Heart right ventricle (tissue), 16 donors: ENCODE results near the gene FYN. TPM values are rescaled to one million over a fixed set of nuclear protein-coding genes. Genes with fewer than 3 reads are reported as not detected.
A peak's percentile ranks its signal among the peaks of the same experiment; 100 is the strongest.

Source experiments
- ATAC-seq, 8 donors: fragments of 200-7000 bp; cut with Tn5 transposase; one replicate each; pipeline ENCODE4 v1.9.1; 2020; ENCODE audit warnings: mild to moderate bottlenecking in 8 of 8, moderate library complexity in 8 of 8, moderate number of reproducible peaks in 1 of 8
- DNase-seq, 2 donors: peaks; one replicate each; pipeline ENCODE4 v3.0.0-alpha.2; 2020
- H3K27ac ChIP-seq, 10 donors: fragments of 200-600 bp; sonication (generic) in 2 of 10; one replicate each; pipeline versions ENCODE4 v1.5.0 to v1.8.0; 2020 to 2022; ENCODE audit warnings: mild to moderate bottlenecking in 3 of 10
- H3K27me3 ChIP-seq, 7 donors: fragments of 200-600 bp; one replicate each; pipeline ENCODE4 v1.8.0; 2021 to 2022; ENCODE audit warnings: mild to moderate bottlenecking in 2 of 7
- H3K36me3 ChIP-seq, 9 donors: fragments of 200-600 bp; sonication (generic) in 1 of 9; one replicate each; pipeline versions ENCODE4 v1.5.0 to v1.8.0; 2020 to 2022; ENCODE audit warnings: mild to moderate bottlenecking in 2 of 9
- H3K4me1 ChIP-seq, 9 donors: fragments of 200-600 bp; sonication (generic) in 1 of 9; one replicate each; pipeline versions ENCODE4 v1.5.0 to v1.8.0; 2020 to 2022; ENCODE audit warnings: mild to moderate bottlenecking in 4 of 9
- H3K4me3 ChIP-seq, 10 donors: fragments of 200-600 bp; sonication (generic) in 2 of 10; one replicate each; pipeline versions ENCODE4 v1.5.0 to v1.8.0; 2020 to 2022; ENCODE audit warnings: mild to moderate bottlenecking in 7 of 10, moderate library complexity in 2 of 10
- H3K9me3 ChIP-seq, 11 donors: fragments of 200-600 bp in 10 of 11; sonication (generic) in 2 of 11; one replicate each; pipeline versions ENCODE4 v1.5.0 to v1.8.0; 2013 to 2022; ENCODE audit warnings: mild to moderate bottlenecking in 2 of 11, control low read depth in 1 of 11, moderate library complexity in 1 of 11
- CTCF ChIP-seq, 9 donors: fragments of 200-600 bp; sonication (generic) in 2 of 9; IDR thresholded peaks; one replicate each; pipeline versions ENCODE4 v1.5.0 to v1.8.0; 2021 to 2022; ENCODE audit warnings: antibody characterized with exemption in 9 of 9, mild to moderate bottlenecking in 5 of 9, moderate library complexity in 1 of 9
- WGBS, 2 donors: extraction: QIAGEN DNeasy Blood & Tissue Kit; methylation state at CpG; one replicate each; pipeline ENCODE4 v1.1.7; 2013; ENCODE audit warnings: inconsistent platforms in 1 of 2; 5-methylcytosine and 5-hydroxymethylcytosine counted together
- intact Hi-C, 10 donors: fragments of 100-400 bp; cut with DNase I; formaldehyde crosslinking; loops; one replicate each; pipeline versions ENCODE4 v1.11.1 to v1.14.2; 2022
- polyA plus RNA-seq, 2 donors: library from polyadenylated mRNA; stranded (reverse); fragments of 200-250 nt; gene quantifications; one replicate each; pipeline ENCODE4 v1.2.3, GENCODE V29; 2013
- total RNA-seq, 10 donors: library from RNA; stranded (reverse); fragmentation: NEBNext Ultra II Directional in 3 of 10; extraction: Animal tissue kit (Norgen Biotek cat#: 25700) in 3 of 10; gene quantifications; one replicate each; pipeline versions ENCODE4 v1.2.1 to v1.2.4, GENCODE V29; 2021 to 2023
- donor health status: Arrhythmogenic right ventricular cardiomyopathy.
- donor health status: ischemic (EF 13 %, LVEDD 7.1; RV severe dilation, severe dysfunction).
- donor health status: healthy with polysubstance abuse.
- donor health status: DM: no; HTN: yes; CAD: no.
- donor health status: DM: no; HTN: no; CAD: no.
- donor health status: ischemic (EF 25% LVEDD 6.9; RV normal size, moderate dysfunction).
- donor health status: ischemic (EF 25% LVEDD 5.7; RV mildly dilated, moderate dysfunction).
- donor health status: healthy.
- donor health status: DM: yes; HTN: yes; CAD: no.
- donor health status: Ischemic cardiomyopathy.
- donor health status: ischemic (EF 35%, LVEDD 5.7; RV mildly dilated, moderate dysfunction).
- donor health status: nonischemic (EF 11% LVEDD 7.7; RV severe dilation, severe dysfunction).
- donor health status: DM: yes; HTN: yes; CAD: no.
- donor health status: PGD.
- donor health status: ischemic (EF 29% LVEDD 5.4; RV normal size, mild dysfunction).
- donor health status: nonischemic (EF 23%, LVEDD 6.1; RV moderate dilation, normal function).

FYN gene
- total and polyA plus RNA-seq, 12 donors: 19.1 to 58.1 (median 42.2) TPM

GRCh38 chr6:111855753-111856152, 17.5 kb downstream of the FYN start:
- intact Hi-C loops: no loop called here
- DNase-seq (no peak), ATAC-seq (no peak)
- Histone ChIP-seq H3K4me1 (peaks cover 2 to 93% (median 69%) of the 10 kb centered on the region in 9 donors), H3K27ac (no peak overlapping the region), H3K27me3 (no peaks in the 10 kb centered on the region), H3K36me3 (no peaks in the 10 kb centered on the region), H3K9me3 (no peaks in the 10 kb centered on the region), H3K4me3 (no peak overlapping the region)
- TF ChIP-seq CTCF (IDR thresholded peaks at IDR 0.05): no peak
- 79 to 89% methylated on average over 1 of the region's 1 CpG for WGBS, 2 donors

- DNase-seq (no peak), ATAC-seq (no peak)
- Histone ChIP-seq H3K27me3 (no peaks in the 10 kb centered on the region), H3K27ac (no peak overlapping the region), H3K9me3 (no peaks in the 10 kb centered on the region), H3K36me3 (no peaks in the 10 kb centered on the region), H3K4me1 (peaks cover 2 to 95% (median 74%) of the 10 kb centered on the region in 9 donors), H3K4me3 (no peak overlapping the region)
- intact Hi-C loops: loop anchor here in 1 of 10 donors (5.0 kb wide), 1 partner anchor 52 kb away; no protein-coding TSS in a partner anchor
- 68 to 70% methylated on average over 2 of the region's 2 CpGs for WGBS, 2 donors
- TF ChIP-seq CTCF (IDR thresholded peaks at IDR 0.05): no peak
Measured at GRCh38 chr6:111854683-111855082, 18.6 kb downstream of the FYN start.

- ATAC-seq: peak in 1 of 8 donors; percentile 55
- Histone ChIP-seq H3K9me3 (no peaks in the 10 kb centered on the region), H3K4me3 (no peak overlapping the region), H3K4me1 (peaks cover 6 to 100% (median 85%) of the 10 kb centered on the region in 9 donors), H3K36me3 (no peaks in the 10 kb centered on the region), H3K27ac (no peak overlapping the region), H3K27me3 (no peaks in the 10 kb centered on the region)
- no peak for TF ChIP-seq CTCF (IDR thresholded peaks at IDR 0.05)
- WGBS, 2 donors: 61 to 66% methylated on average over 2 of the region's 2 CpGs
- intact Hi-C loops: loop anchor here in 1 of 10 donors (5.0 kb wide), 1 partner anchor 50 kb away; no protein-coding TSS in a partner anchor
- no peak for DNase-seq
Measured at GRCh38 chr6:111852725-111853124, 20.5 kb downstream of the FYN start.

GRCh38 chr6:111850295-111850937, 22.8 kb downstream of the FYN start:
- ATAC-seq (peak; percentile 27 to 72 (median 52)), DNase-seq (peak in 1 of 2 donors; percentile 57)
- Histone ChIP-seq H3K4me1 (peaks cover 9 to 100% (median 91%) of the 10 kb centered on the region in 9 donors), H3K36me3 (peaks cover 0 to 7% (median 0%) of the 10 kb centered on the region in 9 donors), H3K27me3 (no peaks in the 10 kb centered on the region), H3K9me3 (no peaks in the 10 kb centered on the region), H3K27ac (peak overlapping the region in 4 of 10 donors; percentile 12 to 45 (median 33)), H3K4me3 (no peak overlapping the region)
- 41 to 51% methylated on average over 10 of the region's 10 CpGs for WGBS, 2 donors
- TF ChIP-seq CTCF (IDR thresholded peaks at IDR 0.05): no peak
- intact Hi-C loops: loop anchor here in 1 of 10 donors (5.0 kb wide), 1 partner anchor 48 kb away; no protein-coding TSS in a partner anchor
